Measurements from ENCODE around the gene SEMA5B.

SEMA5B gene

GRCh38 chr3:123021996-123022510 lies 5.5 kb downstream of the SEMA5B start:
- Histone ChIP-seq H3K79me2 (ENCODE audit: insufficient read depth, low read depth) (no peaks in the 10 kb centered on the region), H3K4me1 (ENCODE audit: low read depth, poor library complexity, severe bottlenecking) (no peaks in the 10 kb centered on the region), H4K20me1 (ENCODE audit: insufficient read depth) (no peaks in the 10 kb centered on the region), H2AFZ (ENCODE audit: low read depth) (no peak overlapping the region), H3K4me3 (IDR thresholded peaks at IDR 0.05; ENCODE audit: insufficient read depth, low read depth, low read length) (no peak overlapping the region), H3K36me3 (ENCODE audit: insufficient read depth) (no peaks in the 10 kb centered on the region), H3K4me2 (no peak overlapping the region), H3K27ac (no peak overlapping the region), H3K9ac (no peak overlapping the region), H3K27me3 (ENCODE audit: insufficient read depth, low read depth) (no peaks in the 10 kb centered on the region)
- TF ChIP-seq CTCF (conservative IDR thresholded peaks at IDR 0.05; ENCODE audit: low read depth, low read length) = no peak

- no peaks in the 10 kb centered on the region for H3K36me3 ChIP-seq (ENCODE audit: insufficient read depth)
- no peaks in the 10 kb centered on the region for H3K4me1 ChIP-seq (ENCODE audit: low read depth, poor library complexity, severe bottlenecking)
- H3K4me2 ChIP-seq = no peak overlapping the region
- no peaks in the 10 kb centered on the region for H4K20me1 ChIP-seq (ENCODE audit: insufficient read depth)
- H3K79me2 ChIP-seq (ENCODE audit: insufficient read depth, low read depth) = no peaks in the 10 kb centered on the region
- no peak for TF ChIP-seq CTCF (conservative IDR thresholded peaks at IDR 0.05; ENCODE audit: low read depth, low read length)
- H3K27me3 ChIP-seq (ENCODE audit: insufficient read depth, low read depth) = no peaks in the 10 kb centered on the region
- H3K4me3 ChIP-seq (IDR thresholded peaks at IDR 0.05; ENCODE audit: insufficient read depth, low read depth, low read length) = no peak overlapping the region
- no peak overlapping the region for H3K9ac ChIP-seq
- H2AFZ ChIP-seq (ENCODE audit: low read depth) = no peak overlapping the region
- no peak overlapping the region for H3K27ac ChIP-seq
Measured at GRCh38 chr3:123021388-123021787, 6.2 kb downstream of the SEMA5B start.

GRCh38 chr3:123020709-123021108 lies 6.9 kb downstream of the SEMA5B start:
- Histone ChIP-seq H3K9ac (no peak overlapping the region), H2AFZ (ENCODE audit: low read depth) (no peak overlapping the region), H4K20me1 (ENCODE audit: insufficient read depth) (no peaks in the 10 kb centered on the region), H3K79me2 (ENCODE audit: insufficient read depth, low read depth) (no peaks in the 10 kb centered on the region), H3K4me3 (IDR thresholded peaks at IDR 0.05; ENCODE audit: insufficient read depth, low read depth, low read length) (no peak overlapping the region), H3K4me1 (ENCODE audit: low read depth, poor library complexity, severe bottlenecking) (no peaks in the 10 kb centered on the region), H3K4me2 (no peak overlapping the region), H3K36me3 (ENCODE audit: insufficient read depth) (no peaks in the 10 kb centered on the region), H3K27me3 (ENCODE audit: insufficient read depth, low read depth) (no peaks in the 10 kb centered on the region), H3K27ac (no peak overlapping the region)
- no peak for TF ChIP-seq CTCF (conservative IDR thresholded peaks at IDR 0.05; ENCODE audit: low read depth, low read length)

- Histone ChIP-seq H3K36me3 (ENCODE audit: insufficient read depth) (no peaks in the 10 kb centered on the region), H4K20me1 (ENCODE audit: insufficient read depth) (no peaks in the 10 kb centered on the region), H3K27me3 (ENCODE audit: insufficient read depth, low read depth) (no peaks in the 10 kb centered on the region), H3K79me2 (ENCODE audit: insufficient read depth, low read depth) (no peaks in the 10 kb centered on the region), H3K4me3 (IDR thresholded peaks at IDR 0.05; ENCODE audit: insufficient read depth, low read depth, low read length) (no peak overlapping the region), H3K4me2 (no peak overlapping the region), H2AFZ (ENCODE audit: low read depth) (no peak overlapping the region), H3K9ac (no peak overlapping the region), H3K4me1 (ENCODE audit: low read depth, poor library complexity, severe bottlenecking) (no peaks in the 10 kb centered on the region), H3K27ac (no peak overlapping the region)
- TF ChIP-seq CTCF (conservative IDR thresholded peaks at IDR 0.05; ENCODE audit: low read depth, low read length) = no peak
Measured at GRCh38 chr3:123019591-123019990, 8.0 kb downstream of the SEMA5B start.

Measured in KMS-11 (cell line).